Measurements from ENCODE around the gene EVX1. TPM values are rescaled to one million over a fixed set of nuclear protein-coding genes. Genes with fewer than 3 reads are reported as not detected.
A peak's percentile ranks its signal among the peaks of the same experiment; 100 is the strongest.

Gene EVX1
- total RNA-seq, 3 donors from 2014 or later (not counting 1 experiment from before 2014, with no cell fraction given), result not detected

DNA sequence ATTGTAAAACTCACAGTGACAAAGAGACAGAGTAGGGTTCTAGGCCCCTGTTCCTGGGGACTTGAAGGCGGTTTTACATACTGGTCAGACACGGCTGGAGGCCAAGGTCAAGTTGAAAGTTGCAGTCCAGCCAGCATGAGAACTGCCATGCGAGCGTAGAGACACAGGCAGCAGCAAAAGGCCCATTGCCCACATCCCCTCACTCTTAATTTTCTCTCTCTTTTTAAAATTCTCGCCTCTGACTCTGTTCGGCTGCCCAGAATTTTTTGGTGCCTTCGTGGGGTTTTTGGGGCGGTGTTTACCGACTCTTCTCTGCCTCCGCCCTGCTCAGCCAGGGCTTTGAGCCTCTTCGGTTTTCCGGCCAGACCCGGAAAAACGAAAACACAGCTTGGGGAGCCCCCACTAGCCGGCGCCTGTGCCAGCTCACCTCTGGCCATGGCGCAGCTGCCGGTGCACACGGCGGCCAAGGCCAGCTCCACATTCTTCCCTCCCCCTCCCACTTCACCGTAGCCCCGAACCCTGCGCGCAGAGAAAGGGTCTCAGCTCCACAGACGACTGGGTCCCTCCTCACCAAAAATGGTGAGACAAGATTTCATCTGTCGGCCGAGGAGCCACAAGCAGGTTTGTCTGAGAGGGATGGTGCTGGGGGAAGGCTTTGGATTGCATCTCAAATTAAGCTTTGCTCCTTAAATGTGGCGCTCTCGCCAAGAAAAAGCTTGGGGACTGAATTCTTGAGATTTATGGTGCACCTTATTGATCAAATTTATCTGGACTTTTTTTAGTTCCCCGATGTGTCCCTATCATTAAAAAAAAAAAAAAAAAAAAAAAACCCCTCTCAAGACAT lies 40.4 kb upstream of the EVX1 start:
- intact Hi-C loops (cut with micrococcal nuclease), result loop anchor here (5.0 kb wide), 1 partner anchor 40 kb away; the partner anchor contains the start of gene EVX1
- DNase-seq, result no peak
- H3K4me3 ChIP-seq (ENCODE audit: low read length), result no peak overlapping the region

DNA sequence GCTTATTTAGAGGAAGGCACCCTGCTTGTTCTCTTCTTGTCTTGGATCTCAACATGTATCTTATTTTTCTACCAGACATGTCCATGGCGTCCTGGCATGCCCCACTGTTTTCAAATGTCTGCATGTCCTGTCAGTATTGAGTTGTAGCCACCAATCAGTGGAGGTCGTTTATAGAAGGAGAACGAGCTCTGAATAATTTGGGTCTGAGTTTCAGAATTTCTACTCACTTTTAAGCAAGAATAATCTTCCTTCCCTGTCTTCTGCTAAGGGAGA lies 39.8 kb upstream of the EVX1 start:
- no peak overlapping the region for H3K4me3 ChIP-seq (ENCODE audit: low read length)
- no peak overlapping the region for H3K27ac Mint-ChIP-seq
- H3K27me3 ChIP-seq (ENCODE audit: control insufficient read depth, insufficient read depth, low read length), result peaks cover 73% of the 10 kb centered on the region
- H3K4me1 ChIP-seq (ENCODE audit: control insufficient read depth, insufficient read depth, low read length), result peaks cover 48% of the 10 kb centered on the region
- H3K4me1 Mint-ChIP-seq, result peaks cover 27 to 49% of the 10 kb centered on the region in 2 donors
- 6% methylated on average over 2 of the region's 3 CpGs for WGBS (ENCODE audit: insufficient coverage)
- DNase-seq, result no peak
- no peaks in the 10 kb centered on the region for H3K36me3 Mint-ChIP-seq
- H3K4me3 Mint-ChIP-seq, result no peak overlapping the region
- H3K9me3 ChIP-seq (ENCODE audit: control insufficient read depth, insufficient read depth, low read length), result no peaks in the 10 kb centered on the region
- TF ChIP-seq, protein P1, sequence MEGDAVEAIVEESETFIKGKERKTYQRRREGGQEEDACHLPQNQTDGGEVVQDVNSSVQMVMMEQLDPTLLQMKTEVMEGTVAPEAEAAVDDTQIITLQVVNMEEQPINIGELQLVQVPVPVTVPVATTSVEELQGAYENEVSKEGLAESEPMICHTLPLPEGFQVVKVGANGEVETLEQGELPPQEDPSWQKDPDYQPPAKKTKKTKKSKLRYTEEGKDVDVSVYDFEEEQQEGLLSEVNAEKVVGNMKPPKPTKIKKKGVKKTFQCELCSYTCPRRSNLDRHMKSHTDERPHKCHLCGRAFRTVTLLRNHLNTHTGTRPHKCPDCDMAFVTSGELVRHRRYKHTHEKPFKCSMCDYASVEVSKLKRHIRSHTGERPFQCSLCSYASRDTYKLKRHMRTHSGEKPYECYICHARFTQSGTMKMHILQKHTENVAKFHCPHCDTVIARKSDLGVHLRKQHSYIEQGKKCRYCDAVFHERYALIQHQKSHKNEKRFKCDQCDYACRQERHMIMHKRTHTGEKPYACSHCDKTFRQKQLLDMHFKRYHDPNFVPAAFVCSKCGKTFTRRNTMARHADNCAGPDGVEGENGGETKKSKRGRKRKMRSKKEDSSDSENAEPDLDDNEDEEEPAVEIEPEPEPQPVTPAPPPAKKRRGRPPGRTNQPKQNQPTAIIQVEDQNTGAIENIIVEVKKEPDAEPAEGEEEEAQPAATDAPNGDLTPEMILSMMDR (IDR thresholded peaks at IDR 0.05), result no peak
- H3K27ac ChIP-seq (ENCODE audit: low read length), result no peak overlapping the region
- no peaks in the 10 kb centered on the region for H3K36me3 ChIP-seq (ENCODE audit: control insufficient read depth, insufficient read depth, low read length)
- H3K27me3 Mint-ChIP-seq (ENCODE audit: low read depth in 2 of 2), result peaks cover 76 to 84% of the 10 kb centered on the region in 2 donors
- no peaks in the 10 kb centered on the region for H3K9me3 Mint-ChIP-seq
- intact Hi-C loops (cut with micrococcal nuclease), result loop anchor here (5.0 kb wide), 1 partner anchor 40 kb away; the partner anchor contains the start of gene EVX1
- no peak for ATAC-seq

More for the DNA sequence above, 40.4 kb upstream of the EVX1 start:
- no peaks in the 10 kb centered on the region for H3K9me3 ChIP-seq (ENCODE audit: control insufficient read depth, insufficient read depth, low read length)
- Mint-ChIP-seq H3K27me3 (ENCODE audit: low read depth in 2 of 2) (peaks cover 77 to 84% of the 10 kb centered on the region in 2 donors), H3K4me3 (peak overlapping the region; percentile 28), H3K27ac (no peak overlapping the region), H3K36me3 (no peaks in the 10 kb centered on the region), H3K9me3 (no peaks in the 10 kb centered on the region), H3K4me1 (peaks cover 27 to 49% of the 10 kb centered on the region in 2 donors)
- no peak for ATAC-seq
- H3K27me3 ChIP-seq (ENCODE audit: control insufficient read depth, insufficient read depth, low read length), result peaks cover 75% of the 10 kb centered on the region
- H3K36me3 ChIP-seq (ENCODE audit: control insufficient read depth, insufficient read depth, low read length), result no peaks in the 10 kb centered on the region
- peaks cover 48% of the 10 kb centered on the region for H3K4me1 ChIP-seq (ENCODE audit: control insufficient read depth, insufficient read depth, low read length)
- TF ChIP-seq, protein P1 (IDR thresholded peaks at IDR 0.05), result no peak
- H3K27ac ChIP-seq (ENCODE audit: low read length), result no peak overlapping the region
- WGBS (ENCODE audit: insufficient coverage), result 17% methylated on average over 29 of the region's 30 CpGs

GRCh38 chr7:27203365-27203953 lies 39.1 kb upstream of the EVX1 start:
- intact Hi-C loops (cut with micrococcal nuclease), result loop anchor here (5.0 kb wide), 1 partner anchor 39 kb away; the partner anchor contains the start of gene EVX1
- no peaks in the 10 kb centered on the region for H3K9me3 ChIP-seq (ENCODE audit: control insufficient read depth, insufficient read depth, low read length)
- H3K27me3 Mint-ChIP-seq (ENCODE audit: low read depth in 2 of 2), result peaks cover 73 to 82% of the 10 kb centered on the region in 2 donors
- peaks cover 23 to 49% of the 10 kb centered on the region in 2 donors for H3K4me1 Mint-ChIP-seq
- no peak overlapping the region for H3K4me3 ChIP-seq (ENCODE audit: low read length)
- TF ChIP-seq, protein P1 (IDR thresholded peaks at IDR 0.05), result no peak
- H3K27me3 ChIP-seq (ENCODE audit: control insufficient read depth, insufficient read depth, low read length), result peaks cover 72% of the 10 kb centered on the region
- no peaks in the 10 kb centered on the region for H3K36me3 ChIP-seq (ENCODE audit: control insufficient read depth, insufficient read depth, low read length)
- DNase-seq (no peak), ATAC-seq (no peak)
- H3K4me3 Mint-ChIP-seq, result no peak overlapping the region
- peaks cover 48% of the 10 kb centered on the region for H3K4me1 ChIP-seq (ENCODE audit: control insufficient read depth, insufficient read depth, low read length)
- no peaks in the 10 kb centered on the region for H3K9me3 Mint-ChIP-seq
- H3K27ac Mint-ChIP-seq, result no peak overlapping the region
- WGBS (ENCODE audit: insufficient coverage), result 26% methylated on average over 10 of the region's 10 CpGs
- H3K27ac ChIP-seq (ENCODE audit: low read length), result no peak overlapping the region
- H3K36me3 Mint-ChIP-seq, result no peaks in the 10 kb centered on the region

Measured in natural killer cell (primary cell).